Glutamatergic neuron (in vitro differentiated cells): ENCODE data around the gene ADA. TPM values are rescaled to one million over a fixed set of nuclear protein-coding genes. Genes with fewer than 3 reads are reported as not detected.

Source experiments
- DNase-seq: peaks from one replicate; pipeline ENCODE4 v3.0.0; 2022
- H3K27ac Mint-ChIP-seq: one replicate; pipeline ENCODE4 v1.8.0; 2020; ENCODE audit warnings: mild to moderate bottlenecking, mixed read lengths, inconsistent platforms; ENCODE audit not compliant: unreplicated experiment
- H3K27me3 Mint-ChIP-seq: one replicate; pipeline ENCODE4 v1.8.0; 2020; ENCODE audit warnings: mild to moderate bottlenecking, moderate library complexity, mixed read lengths, inconsistent platforms; ENCODE audit not compliant: unreplicated experiment
- H3K36me3 Mint-ChIP-seq: one replicate; pipeline ENCODE4 v1.8.0; 2020; ENCODE audit warnings: mild to moderate bottlenecking, mixed read lengths, inconsistent platforms; ENCODE audit not compliant: unreplicated experiment
- H3K4me1 Mint-ChIP-seq: one replicate; pipeline ENCODE4 v1.8.0; 2020; ENCODE audit warnings: mild to moderate bottlenecking, low read depth, mixed read lengths, inconsistent platforms; ENCODE audit not compliant: unreplicated experiment
- H3K4me3 Mint-ChIP-seq: one replicate; pipeline ENCODE4 v1.8.0; 2020; ENCODE audit warnings: mild to moderate bottlenecking, mixed read lengths, inconsistent platforms; ENCODE audit not compliant: unreplicated experiment
- H3K9me3 Mint-ChIP-seq: one replicate; pipeline ENCODE4 v1.8.0; 2020; ENCODE audit warnings: mild to moderate bottlenecking, moderate library complexity, mixed read lengths, inconsistent platforms; ENCODE audit not compliant: unreplicated experiment
- total RNA-seq: library from RNA; stranded (reverse); fragmentation: NEBNext Ultra II Directional; extraction: Animal tissue kit (Norgen Biotek cat#: 25700); gene quantifications from one replicate; pipeline ENCODE4 v1.2.1, GENCODE V29; 2021; ENCODE audit not compliant: unreplicated experiment
- TF ChIP-seq, protein P1 (sequence below): fragments of 200-600 bp; sonication (generic); IDR thresholded peaks from one replicate; pipeline ENCODE4 v1.5.0; 2021; ENCODE audit not compliant: partially characterized antibody, unreplicated experiment

ADA gene
- total RNA-seq, 1 donor from 2014 or later = 3.1 TPM

DNA sequence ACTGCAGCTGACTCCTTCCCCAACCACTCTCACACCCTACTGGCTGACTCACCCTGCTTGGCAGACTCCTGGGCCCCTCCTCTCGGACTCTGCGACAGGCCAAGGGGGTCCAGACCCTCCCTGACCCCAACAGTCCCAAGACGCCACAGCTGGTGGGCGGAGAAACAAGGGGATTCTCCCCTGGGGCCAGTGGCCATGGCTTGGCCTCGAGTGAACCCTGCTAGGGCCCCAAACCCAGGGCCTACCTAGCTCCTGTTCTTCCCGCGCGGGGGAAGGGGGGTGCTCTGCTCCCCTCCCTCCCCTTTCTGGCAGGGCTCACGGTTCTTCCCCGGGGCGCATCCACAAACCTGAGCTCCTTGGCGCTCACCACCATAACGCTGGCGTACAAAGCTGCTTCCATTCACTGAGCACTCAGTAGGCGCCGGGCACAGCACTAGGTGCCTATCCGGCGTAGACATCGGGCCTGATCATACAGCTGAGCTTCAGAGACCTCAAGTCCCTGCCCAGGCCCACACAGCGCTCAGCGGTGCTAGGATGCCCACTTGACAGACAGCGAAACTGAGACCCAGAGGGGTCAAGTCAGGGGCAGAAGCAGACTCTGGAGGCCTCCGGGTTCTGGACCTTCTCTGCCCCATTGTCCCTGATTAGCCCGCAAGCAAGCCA, 597 bp downstream of the ADA start:
- H3K4me3 Mint-ChIP-seq = peak overlapping the region; percentile 15
- H3K9me3 Mint-ChIP-seq = peaks cover 6% of the 10 kb centered on the region
- peaks cover 22% of the 10 kb centered on the region for H3K27me3 Mint-ChIP-seq
- H3K4me1 Mint-ChIP-seq = peaks cover 4% of the 10 kb centered on the region
- no peak for DNase-seq
- no peak overlapping the region for H3K27ac Mint-ChIP-seq
- H3K36me3 Mint-ChIP-seq = peaks cover 6% of the 10 kb centered on the region
- TF ChIP-seq, protein P1, sequence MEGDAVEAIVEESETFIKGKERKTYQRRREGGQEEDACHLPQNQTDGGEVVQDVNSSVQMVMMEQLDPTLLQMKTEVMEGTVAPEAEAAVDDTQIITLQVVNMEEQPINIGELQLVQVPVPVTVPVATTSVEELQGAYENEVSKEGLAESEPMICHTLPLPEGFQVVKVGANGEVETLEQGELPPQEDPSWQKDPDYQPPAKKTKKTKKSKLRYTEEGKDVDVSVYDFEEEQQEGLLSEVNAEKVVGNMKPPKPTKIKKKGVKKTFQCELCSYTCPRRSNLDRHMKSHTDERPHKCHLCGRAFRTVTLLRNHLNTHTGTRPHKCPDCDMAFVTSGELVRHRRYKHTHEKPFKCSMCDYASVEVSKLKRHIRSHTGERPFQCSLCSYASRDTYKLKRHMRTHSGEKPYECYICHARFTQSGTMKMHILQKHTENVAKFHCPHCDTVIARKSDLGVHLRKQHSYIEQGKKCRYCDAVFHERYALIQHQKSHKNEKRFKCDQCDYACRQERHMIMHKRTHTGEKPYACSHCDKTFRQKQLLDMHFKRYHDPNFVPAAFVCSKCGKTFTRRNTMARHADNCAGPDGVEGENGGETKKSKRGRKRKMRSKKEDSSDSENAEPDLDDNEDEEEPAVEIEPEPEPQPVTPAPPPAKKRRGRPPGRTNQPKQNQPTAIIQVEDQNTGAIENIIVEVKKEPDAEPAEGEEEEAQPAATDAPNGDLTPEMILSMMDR = no peak

DNA sequence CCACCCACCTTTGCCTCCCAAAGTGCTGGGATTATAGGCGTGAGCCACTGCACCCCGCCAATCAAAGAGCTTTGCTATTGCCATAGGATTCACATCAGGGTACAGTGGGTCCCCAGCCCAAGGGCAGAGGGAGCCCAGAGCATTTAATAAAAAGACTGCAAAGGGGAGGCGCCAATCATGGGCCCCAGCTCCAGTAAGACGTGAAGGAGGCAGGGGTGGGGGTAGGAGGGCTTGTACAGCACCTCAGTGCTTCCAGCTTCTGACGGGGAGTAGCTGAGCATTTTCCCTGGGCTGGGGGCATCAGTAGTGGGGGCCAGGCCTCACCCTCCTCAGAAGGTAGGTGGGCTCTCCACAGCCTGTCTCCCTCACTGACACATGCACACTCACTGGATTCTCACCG, 1.5 kb downstream of the ADA start:
- Mint-ChIP-seq H3K9me3 (peaks cover 6% of the 10 kb centered on the region), H3K36me3 (peaks cover 6% of the 10 kb centered on the region), H3K4me3 (no peak overlapping the region), H3K4me1 (peaks cover 4% of the 10 kb centered on the region), H3K27ac (no peak overlapping the region), H3K27me3 (peaks cover 20% of the 10 kb centered on the region)
- no peak for DNase-seq
- TF ChIP-seq, protein P1 = no peak

- Mint-ChIP-seq H3K36me3 (peaks cover 2% of the 10 kb centered on the region), H3K27me3 (peaks cover 17% of the 10 kb centered on the region), H3K4me1 (peaks cover 4% of the 10 kb centered on the region), H3K9me3 (peaks cover 6% of the 10 kb centered on the region), H3K27ac (no peak overlapping the region), H3K4me3 (no peak overlapping the region)
- TF ChIP-seq, protein P1 = no peak
- DNase-seq = no peak
Measured at GRCh38 chr20:44649126-44649525, 2.4 kb downstream of the ADA start.

DNA sequence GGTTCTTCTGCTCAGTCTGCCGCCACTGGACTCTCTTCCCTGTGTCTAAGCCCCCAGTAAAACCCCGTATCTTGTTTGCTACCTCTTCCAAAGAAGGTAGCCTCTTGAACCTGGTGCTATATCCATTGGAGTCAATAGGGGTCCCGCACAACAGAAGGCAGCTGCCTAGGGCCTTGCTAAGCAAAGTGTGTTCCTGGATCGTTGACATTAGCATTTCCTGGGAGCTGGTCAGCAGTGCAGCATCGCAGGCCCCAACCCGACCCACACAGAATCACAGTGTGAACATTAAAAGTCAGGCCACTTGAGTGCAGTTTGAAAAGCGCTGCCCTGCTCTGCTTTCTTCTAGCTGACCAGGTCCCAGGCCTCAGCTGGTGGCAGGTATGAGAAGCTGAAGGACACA, 2.9 kb downstream of the ADA start:
- H3K36me3 Mint-ChIP-seq = no peaks in the 10 kb centered on the region
- peaks cover 4% of the 10 kb centered on the region for H3K4me1 Mint-ChIP-seq
- H3K27me3 Mint-ChIP-seq = peaks cover 17% of the 10 kb centered on the region
- no peak overlapping the region for H3K4me3 Mint-ChIP-seq
- H3K27ac Mint-ChIP-seq = no peak overlapping the region
- no peak for DNase-seq
- TF ChIP-seq, protein P1 = no peak
- H3K9me3 Mint-ChIP-seq = peaks cover 4% of the 10 kb centered on the region

DNA sequence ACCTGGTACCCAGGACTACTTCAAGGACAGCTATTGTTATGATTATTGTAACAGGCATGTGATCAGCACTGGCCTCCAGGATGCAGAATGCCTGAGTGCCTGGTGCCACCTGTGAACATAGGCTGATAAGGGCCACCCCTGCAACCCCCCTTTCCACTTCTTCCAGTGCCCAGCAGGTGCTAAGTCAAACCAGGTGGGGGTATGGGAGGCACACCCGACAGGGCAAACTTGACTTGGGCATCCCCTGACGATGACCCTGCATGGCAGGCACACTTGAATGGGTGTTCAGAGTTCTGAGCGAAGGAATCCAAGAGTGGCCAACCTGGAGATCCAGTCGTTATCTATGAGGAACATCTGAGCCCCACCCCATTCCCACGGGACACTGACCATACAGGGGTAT, 3.4 kb downstream of the ADA start:
- H3K36me3 Mint-ChIP-seq = no peaks in the 10 kb centered on the region
- no peak overlapping the region for H3K4me3 Mint-ChIP-seq
- peaks cover 15% of the 10 kb centered on the region for H3K27me3 Mint-ChIP-seq
- peaks cover 4% of the 10 kb centered on the region for H3K9me3 Mint-ChIP-seq
- H3K4me1 Mint-ChIP-seq = peaks cover 4% of the 10 kb centered on the region
- H3K27ac Mint-ChIP-seq = no peak overlapping the region
- no peak for DNase-seq
- TF ChIP-seq, protein P1 = no peak
